NCI-H2196 (cell line): Measurements from ENCODE around the gene CHD2.
"Not testable (repeated sequence)": the region's sequence is repeated elsewhere in the genome, so short reads cannot be mapped to it uniquely, and the experiment has no call there.

Source experiments
- DNase-seq: peaks from one replicate; lab custom pipeline; 2025; ENCODE audit not compliant: unreplicated experiment; lab: John Stamatoyannopoulos, UW

Gene CHD2

GRCh38 chr15:93012786-93013185, 112.7 kb downstream of the CHD2 start:
- no peak for DNase-seq

GRCh38 chr15:93017526-93017925, 117.4 kb downstream of the CHD2 start:
- no peak for DNase-seq

- no peak for DNase-seq
Measured at GRCh38 chr15:93018574-93018973, 118.5 kb downstream of the CHD2 start.

GRCh38 chr15:93019090-93019489, 119.0 kb downstream of the CHD2 start:
- no peak for DNase-seq

- DNase-seq = no peak
Measured at GRCh38 chr15:93019971-93020370, 119.8 kb downstream of the CHD2 start.

- no peak for DNase-seq
Measured at GRCh38 chr15:93020976-93021772, 121.0 kb downstream of the CHD2 start.

- no peak for DNase-seq
Measured at GRCh38 chr15:93024293-93024692, 124.2 kb downstream of the CHD2 start.

GRCh38 chr15:93024716-93025624, 124.8 kb downstream of the CHD2 start:
- no peak for DNase-seq

- no peak for DNase-seq
Measured at GRCh38 chr15:93025625-93025982, 125.5 kb downstream of the CHD2 start.

GRCh38 chr15:93026380-93026817, 126.3 kb downstream of the CHD2 start:
- DNase-seq = no peak

- no peak for DNase-seq
Measured at GRCh38 chr15:93027413-93027812, 127.3 kb downstream of the CHD2 start.

- DNase-seq = no peak
Measured at GRCh38 chr15:93028111-93028631, 128.0 kb downstream of the CHD2 start.

GRCh38 chr15:93028632-93029213, 128.6 kb downstream of the CHD2 start:
- DNase-seq = peak; percentile 44

- no peak for DNase-seq
Measured at GRCh38 chr15:93029214-93029835, 129.2 kb downstream of the CHD2 start.

GRCh38 chr15:93029836-93030429, 129.8 kb downstream of the CHD2 start:
- DNase-seq = no peak

GRCh38 chr15:93030430-93031102, 130.4 kb downstream of the CHD2 start:
- DNase-seq = peak; percentile 37

GRCh38 chr15:93031103-93031464, 131.0 kb downstream of the CHD2 start:
- no peak for DNase-seq

GRCh38 chr15:93031557-93032384, 131.6 kb downstream of the CHD2 start:
- not testable (repeated sequence) for DNase-seq

GRCh38 chr15:93032515-93033206, 132.5 kb downstream of the CHD2 start:
- DNase-seq = not testable (repeated sequence)
